HG02759 (cell line): Measurements from ENCODE around the gene ADISSP.

Source experiments
- ATAC-seq: cut with Tn5 transposase; IDR thresholded peaks from one replicate; pipeline ENCODE4 v1.9.1; 2021; ENCODE audit warnings: mild to moderate bottlenecking, moderate library complexity; ENCODE audit not compliant: unreplicated experiment

The ADISSP gene

DNA sequence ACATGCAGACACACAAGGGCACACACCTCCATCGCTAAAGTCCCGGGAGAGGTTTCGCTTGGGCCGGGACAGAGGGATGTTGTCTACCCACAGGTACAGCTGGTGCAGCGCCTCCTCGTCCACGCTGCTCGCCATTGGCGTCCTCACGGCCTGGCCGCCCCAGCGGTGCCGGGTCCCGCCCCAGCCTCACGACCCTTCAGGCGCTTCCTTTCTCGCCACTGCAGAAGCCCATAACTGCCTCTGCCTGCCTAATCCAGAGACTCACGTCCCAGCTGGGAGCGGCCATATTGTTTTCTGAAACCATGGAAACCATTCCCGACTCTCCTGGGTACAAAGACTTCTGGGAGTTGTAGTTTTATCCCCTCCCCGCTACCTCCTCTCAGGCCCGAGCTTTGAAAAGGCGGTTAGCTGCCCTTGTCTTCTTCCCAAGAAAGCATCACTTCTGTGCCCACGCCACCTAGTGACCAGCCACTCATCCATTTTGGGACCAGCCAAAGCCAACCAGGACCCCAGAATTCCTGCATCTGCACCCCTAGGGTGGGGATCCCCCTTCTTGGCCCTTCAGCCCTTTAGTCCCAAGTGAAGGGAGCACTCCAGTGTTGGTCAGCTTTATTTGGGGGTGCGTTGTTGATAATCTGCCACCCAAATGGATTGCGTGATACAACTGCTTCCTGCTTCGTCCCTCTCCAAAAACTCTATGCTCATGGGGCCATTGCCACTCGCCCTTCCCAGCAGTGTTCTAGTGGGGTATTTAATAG, 13.8 kb upstream of the ADISSP start, which contains the start of gene SPEF1:
Gene SPEF1, minus strand, starts transcription at position 296 of the 758 bp plus-strand sequence. Its CDS starts 161 bp downstream, at position 135.
- ATAC-seq = peak; percentile 64

DNA sequence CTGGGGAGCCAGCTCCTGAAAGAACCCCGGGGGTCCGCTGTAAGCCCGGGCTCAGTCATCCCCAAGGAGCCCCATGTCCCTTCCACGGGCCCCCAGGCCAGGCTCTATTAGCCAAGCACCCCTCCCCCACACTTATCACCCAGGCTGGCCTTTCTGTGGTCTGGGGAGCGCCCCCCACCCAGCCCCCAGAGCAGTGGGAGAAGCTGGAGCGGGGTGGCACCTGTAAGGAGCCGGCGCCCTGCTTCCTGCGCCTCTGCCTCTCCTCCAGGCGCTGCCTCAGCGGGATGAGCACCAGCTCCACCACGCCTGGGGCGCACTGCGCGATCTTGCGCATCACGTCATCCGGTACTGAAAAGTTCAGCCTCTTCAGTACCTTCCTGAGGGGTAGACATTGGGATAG, 11.4 kb upstream of the ADISSP start:
- no peak for ATAC-seq

DNA sequence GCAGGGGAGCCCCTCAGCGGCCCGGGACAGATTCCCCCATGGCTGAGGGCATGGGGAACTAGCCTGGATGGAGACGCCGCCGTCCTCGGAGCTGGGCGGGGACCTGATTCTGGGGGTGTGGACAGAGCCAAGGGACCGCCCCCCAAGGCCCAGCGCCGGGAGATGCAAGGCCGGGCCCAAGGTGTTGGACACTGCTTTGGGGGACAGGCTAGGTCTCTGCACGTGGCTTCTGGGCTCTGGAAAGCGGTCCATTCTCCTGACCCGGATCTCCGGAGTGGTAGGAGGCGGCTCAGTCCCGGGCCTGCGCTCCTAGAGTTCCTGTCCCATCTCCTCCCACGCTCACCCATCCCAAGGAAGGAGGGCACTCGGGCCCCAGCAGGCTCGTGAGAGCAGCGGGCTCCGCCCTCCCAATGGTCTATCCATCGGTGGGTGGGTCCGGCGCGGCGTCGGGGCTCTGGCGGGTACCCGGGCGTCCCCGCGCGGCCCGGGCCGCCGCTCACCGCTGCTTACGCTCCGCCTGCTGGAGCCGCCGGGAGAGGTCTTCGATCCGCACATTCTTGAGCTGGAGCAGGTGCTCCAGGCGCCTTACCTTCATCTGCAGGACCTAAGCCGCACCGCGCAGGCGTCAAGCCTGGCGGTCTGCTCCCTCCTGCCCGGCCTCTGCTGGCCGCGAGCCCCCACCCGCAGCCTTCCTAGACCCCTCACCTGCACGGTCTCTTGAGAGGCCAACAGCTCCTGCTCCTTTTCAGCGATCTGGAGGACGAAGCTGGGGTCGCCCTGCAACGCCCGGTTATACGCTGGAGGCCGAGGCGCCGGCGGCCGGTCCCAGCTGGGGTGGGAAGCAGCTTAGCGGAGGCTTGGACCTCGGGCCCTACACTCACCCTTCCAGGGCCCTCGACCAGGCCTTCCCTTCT, 10.4 kb upstream of the ADISSP start:
- no peak for ATAC-seq

DNA sequence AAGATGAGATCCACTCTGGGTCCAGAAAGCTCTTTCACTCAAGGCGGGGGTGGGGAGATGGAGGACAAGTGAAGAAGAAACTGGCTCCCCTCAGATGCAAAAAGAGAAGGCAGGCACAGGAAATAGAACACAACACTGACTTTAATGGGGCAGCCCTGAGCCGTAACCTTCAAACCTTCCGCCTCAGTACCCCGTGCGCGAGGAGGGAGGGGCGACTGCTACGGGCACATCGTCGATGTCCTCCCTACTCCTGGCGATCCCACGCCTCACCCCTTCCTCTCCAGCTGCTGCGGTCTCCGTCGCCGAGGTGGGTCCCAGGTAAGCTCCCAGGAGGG, 9.8 kb upstream of the ADISSP start:
- ATAC-seq = no peak

DNA sequence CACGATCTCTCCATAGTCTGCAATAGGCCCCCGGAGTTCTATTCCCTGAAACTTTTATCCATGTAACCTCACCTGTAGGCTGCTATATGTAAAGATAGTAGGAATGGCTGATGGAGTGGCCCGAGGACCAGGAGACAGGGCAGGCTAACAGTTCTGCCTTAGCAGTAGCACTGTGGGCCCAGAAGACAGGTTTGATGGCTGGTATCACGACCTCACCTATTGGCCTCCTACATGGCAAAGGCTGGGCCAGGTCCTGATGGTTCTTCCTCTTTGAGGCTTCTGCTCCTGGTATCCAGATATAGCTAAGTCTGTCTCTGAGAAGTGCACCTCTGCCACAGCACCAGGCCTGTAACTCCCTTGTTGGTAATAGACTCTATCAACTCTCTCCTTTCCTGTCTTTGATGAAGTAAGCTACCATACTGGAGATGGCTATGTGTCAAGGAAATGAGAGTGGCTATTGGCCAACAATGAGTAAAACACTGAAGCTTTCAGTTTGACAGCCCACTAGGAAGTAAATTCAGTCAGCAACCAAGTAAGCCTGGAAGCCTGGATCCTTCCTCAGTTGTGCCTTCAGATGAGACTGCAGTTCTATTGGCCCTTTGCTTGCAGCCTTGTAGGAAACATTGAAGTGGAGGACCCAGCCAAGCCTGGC, 8.0 kb upstream of the ADISSP start:
- no peak for ATAC-seq

DNA sequence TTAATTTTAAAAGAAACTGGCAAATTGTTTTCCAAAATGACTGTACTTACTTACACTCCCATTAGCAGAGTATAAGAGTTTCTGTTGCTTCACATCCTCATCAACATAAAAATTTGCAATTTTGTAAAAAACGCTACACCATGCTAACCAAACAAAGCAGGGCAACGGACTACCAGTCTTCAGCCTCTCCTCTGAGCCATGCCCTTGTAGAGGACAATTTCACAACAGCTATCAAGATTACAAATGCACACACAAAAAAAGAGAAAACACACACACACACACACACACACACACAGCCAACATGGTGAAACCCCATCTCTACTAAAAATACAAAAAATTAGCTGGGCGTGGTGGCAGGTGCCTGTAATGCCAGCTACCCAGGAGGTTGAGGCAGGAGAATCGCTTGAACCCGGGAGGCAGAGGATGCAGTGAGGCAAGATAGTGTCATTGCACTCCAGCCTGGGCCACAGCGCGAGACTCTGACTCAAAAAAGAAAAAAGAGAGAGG, 4.1 kb upstream of the ADISSP start:
- no peak for ATAC-seq

DNA sequence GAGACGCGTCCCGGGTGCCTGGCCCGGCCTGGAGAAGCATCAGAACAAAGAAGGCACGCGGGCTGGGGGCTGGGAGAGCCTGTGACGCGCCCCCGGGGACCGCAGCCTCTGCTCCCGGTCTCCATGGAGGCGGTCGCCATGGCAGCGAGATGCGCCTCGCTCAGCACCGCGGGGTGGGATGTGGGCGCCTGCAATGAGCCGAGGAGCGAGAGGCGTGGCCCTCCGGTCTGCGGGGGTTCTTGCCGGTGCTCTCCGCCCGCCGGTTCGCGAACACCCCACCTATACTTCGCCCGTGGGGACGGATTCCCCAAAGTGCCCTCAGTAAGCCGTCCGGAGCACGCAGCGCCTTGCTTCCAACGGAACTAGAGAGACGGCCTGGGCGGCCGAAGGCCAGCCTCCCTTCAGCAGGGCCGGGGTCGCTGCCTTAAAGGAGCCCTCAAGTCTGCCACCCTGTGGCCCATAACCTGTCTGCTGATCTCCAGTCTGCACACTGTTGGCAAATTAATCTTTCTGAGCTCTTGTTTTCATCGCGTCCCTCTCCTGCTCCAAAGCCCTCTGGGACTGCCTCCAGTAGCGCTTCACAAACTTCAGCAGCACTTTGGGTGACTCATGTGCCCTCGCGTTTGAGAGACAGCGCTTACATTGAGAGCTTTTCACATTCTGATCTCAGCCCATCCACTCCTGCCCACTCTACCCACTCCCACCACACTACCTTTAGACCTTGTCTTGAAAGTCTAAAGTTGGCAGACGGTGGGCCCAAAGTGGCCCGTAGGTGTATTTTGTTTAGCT, 983 bp upstream of the ADISSP start:
- ATAC-seq = peak; percentile 30

DNA sequence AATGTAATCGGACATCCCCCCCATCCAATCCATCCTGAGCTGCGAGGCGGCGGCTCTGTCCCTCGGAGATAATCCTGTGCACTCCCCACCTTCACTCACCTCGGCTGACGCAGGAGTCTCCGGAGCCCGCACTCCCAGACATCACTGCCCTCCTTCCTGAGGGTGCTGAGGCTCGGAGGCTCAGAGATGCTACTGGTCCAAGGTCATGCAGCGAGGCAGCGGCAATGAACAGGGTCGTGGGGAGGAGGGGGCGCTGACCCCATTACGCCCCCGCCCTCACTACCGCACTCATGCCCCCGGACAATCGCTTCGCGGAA, 485 bp downstream of the ADISSP start:
- ATAC-seq = no peak

DNA sequence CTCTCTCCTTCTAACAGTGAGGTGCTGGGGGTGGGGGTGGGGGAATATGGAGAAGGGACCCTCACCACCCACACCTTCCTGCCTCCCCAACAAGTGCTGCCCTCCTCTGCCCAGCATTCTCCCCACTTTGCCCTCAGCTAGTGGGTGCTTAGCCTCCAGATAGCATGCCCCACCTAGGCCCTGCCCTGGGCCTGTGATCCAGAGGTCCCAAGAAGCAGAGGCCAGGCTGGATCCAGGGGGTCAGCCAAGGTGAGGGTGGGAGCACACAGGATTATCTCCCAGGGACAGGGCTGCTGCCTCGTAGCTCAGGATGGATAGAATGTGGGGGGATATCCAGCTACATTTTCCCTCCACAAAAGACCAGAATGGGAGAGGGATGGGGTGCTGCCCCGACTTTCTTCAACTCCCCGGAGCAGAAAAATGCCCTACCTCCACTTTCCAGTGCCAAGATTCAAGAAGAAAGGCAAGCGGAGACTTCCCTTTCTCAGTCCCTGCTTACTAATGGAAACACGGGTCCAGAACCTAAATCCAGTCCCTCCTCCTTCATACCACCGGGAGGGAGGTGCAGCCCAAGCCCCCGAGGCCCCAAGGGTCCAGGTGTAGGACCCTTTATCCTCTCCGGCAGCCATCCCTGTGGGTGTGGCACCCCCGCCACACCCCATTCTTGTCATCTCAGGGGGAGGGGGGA, 987 bp downstream of the ADISSP start:
- ATAC-seq = no peak

DNA sequence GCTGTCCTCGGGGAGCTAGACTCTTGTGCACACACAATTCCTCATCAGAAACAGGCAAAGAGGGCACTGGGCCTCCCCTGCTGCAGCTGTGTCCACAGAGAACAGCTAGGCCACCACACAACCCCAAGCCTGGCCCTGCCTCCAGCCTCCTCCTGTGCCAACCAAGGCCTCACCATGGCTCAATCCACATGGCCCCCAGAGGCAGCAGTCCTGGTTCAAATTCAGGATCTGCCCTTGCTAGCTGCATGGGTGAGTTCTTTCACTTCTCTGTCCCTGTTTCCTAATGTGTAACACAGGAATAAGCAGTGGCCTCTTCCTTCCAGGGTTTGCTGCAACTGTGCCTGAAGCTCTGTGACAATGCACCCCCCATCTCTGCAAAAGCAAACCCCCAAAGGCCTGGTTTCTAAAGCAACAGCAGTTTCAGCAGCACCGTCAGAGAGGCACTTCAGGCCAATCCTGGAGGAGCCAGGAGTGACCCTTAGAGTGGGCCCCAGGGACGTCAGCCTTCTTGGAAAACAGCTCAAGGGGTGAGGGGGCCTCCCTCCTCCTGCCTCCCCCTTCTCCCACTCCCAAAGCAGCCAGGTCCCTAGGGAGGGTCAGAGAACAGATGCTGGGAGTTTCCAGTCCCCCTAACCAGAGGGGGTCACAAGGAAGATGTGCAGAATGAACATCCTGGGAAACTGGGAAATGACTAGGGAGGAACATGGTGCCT, 2.2 kb downstream of the ADISSP start:
- no peak for ATAC-seq

DNA sequence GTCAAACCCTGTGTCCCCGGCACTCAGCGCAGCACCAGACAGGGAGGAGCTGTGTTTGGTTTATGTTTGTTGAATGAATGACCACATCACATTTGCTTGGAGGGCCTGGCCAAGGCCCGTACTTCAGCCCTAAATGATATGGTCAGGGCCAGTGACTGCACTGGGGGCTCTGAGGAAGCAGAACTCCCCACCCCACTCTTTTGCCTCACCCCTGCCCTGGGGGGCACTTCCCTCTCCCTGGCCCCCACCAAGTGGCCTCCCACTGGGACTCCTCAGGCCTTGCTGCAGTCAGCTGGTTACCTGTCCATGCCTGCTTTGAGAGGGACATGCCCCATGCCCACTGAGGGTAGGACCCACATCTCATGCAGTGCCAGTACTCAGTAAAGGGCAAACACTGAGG, 2.9 kb downstream of the ADISSP start:
- ATAC-seq = no peak

DNA sequence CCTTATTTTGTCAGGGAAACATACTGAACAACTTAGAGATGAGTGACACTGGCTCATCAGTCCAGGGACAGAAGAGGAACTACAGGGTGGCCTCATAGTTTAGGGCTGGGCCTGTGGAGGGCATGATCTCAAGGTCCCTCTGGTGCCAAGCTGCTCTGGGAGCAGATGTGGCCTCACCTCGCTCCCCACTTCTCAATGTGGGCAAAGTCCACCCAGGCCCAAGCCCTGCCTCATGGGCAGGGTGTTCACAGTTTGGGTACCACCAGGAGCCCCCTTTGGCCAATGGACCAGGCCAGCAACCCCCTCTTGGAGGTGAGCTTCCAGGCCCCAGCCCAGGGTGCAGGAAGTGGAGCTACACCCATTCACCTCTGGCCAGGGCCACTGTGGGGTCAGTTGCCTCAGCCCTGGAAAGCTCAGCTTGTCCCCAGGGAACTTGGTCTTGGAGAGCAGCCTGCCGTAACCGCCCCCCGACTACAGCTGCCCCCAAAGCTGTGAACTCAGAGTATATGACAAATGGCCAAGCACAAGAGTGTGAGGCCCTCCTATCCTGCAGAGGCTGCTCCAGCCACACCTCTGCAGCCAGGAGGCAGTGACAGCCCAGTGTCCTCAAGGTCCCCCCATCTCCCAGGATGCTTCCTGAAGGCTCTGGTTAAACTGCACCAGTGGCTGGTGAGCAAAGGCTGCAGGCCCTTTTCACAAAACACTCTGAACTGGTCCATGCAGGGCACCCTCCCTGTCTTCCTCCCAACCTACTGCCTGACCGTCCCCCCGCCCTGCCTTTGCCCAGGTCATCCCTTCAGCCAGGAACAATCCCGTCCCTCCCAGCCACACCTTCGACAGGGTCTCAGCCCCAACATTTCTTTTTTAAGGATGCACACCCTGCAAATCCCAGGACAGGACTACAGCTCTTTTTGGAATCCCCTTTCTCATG, 3.6 kb downstream of the ADISSP start:
- no peak for ATAC-seq

DNA sequence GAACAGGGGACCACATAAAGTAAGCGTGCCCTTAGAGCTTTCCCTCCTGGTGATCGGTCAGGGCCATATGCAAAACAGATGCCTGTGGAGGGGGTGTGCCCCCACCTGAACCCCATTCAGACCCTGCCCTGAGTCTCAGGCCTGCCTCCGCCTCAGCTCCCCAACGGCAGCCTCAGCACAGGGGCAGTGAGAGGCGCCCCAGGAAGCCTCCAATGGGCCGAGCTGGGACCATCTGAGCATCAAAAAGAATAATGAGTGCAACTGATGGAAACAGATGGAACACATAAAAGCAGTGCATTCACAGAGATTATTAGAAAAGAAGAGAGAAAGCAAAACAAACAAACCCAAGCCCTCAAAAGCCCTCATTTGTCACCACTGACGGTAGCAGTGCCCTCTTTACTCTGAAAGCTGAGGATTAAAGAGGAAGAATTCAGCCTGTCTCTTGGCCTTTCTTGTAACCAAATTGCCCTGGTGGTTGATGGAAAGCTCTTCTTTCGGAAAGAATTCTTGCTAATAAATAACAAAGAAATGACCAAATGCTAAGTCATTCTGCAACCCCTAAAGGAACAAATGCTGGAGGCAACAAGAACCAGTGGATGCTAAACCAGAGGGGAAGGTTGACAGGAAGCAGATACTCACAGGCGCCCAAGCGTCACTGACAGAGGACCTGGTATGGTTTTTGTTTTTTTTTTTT, 6.8 kb downstream of the ADISSP start:
- no peak for ATAC-seq

DNA sequence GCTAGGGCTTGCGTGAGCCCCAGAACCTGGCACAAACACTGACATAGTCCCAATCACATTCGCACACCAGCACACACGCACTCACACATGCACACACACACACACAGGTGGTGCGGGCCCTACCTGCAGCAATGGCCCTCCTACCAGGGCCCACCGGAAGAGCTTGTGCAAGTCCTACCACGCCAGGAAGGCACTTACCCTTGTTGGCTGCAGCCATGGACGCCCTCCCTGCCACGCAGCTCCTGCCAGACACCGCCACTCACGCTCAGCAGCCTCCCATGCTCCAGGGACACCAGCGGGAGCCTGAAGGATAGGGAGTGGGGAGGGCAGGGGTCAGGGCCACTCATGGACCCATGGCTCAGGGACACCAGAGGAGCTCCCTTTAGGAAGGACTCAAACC, 7.7 kb downstream of the ADISSP start:
- no peak for ATAC-seq

DNA sequence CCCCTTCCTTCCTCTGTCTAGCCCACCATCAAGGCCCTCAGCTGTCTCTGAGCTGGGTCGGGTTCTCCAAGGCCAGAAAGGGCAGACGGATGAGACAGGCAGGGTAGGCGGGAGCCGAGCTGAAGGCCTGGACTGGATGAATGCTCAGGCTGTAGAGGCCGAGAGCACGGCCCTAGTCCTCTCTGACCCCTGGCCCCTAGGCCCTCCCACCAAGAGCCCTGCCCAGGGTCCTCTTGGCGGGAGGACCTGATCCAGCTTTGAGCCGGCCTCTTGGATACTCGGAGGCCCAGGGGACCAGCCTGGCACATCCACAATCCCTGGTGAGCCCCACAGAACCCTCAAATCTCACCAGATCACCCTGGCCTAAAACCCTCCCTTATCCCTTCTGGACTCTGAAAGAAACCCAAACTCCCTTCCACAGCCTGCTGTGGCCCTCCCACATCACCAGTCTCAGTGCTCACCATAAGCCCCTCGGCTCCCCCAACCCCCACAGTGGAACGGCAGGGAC, 8.2 kb downstream of the ADISSP start:
- ATAC-seq = no peak

DNA sequence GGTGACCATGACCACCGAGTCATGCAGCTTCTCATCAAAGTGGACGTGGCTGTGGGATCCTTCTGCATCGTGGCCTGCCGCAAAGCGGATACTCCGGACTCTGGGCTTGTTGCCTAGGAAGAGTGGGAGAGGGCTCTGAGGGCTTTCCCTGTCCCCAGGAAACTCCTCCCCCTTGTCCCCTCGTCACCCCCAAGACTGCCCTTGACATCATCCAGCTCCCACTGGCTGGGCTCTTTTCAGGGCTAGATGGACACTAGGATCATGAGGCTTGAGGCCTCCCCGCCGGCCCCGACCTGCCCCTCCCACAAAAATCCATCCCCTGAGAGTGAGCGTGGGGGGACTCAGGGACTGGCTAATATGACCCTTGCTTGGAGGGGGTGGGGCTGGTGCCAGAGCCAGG, 9.0 kb downstream of the ADISSP start:
- no peak for ATAC-seq

DNA sequence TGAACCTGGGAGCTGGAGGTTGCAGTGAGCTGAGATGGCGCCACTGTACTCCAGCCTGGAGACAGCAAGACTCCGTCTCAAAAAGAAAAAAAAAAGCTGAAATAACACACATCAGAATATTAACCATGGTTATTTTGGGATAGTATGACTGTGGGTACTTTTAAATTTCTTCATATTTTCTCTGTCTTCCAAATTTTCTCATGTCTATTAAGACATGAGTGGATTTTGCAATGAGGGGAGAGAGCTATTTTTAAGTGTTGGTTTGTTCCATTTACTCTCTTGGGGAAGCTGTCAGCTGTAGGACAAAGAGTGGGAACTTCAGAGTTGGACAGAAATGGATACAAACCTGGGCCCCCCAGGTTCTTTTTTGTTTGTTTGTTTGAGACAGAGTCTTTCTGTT, 10.3 kb downstream of the ADISSP start:
- no peak for ATAC-seq
